GM21381 (cell line): ENCODE data around the gene SLFN14.
"Not testable (repeated sequence)": the region's sequence is repeated elsewhere in the genome, so short reads cannot be mapped to it uniquely, and the experiment has no call there.

Experiments
- ATAC-seq: cut with Tn5 transposase; IDR thresholded peaks from one replicate; pipeline ENCODE4 v1.9.1; 2021; ENCODE audit warnings: mild to moderate bottlenecking, moderate library complexity; ENCODE audit not compliant: unreplicated experiment

SLFN14 gene

DNA sequence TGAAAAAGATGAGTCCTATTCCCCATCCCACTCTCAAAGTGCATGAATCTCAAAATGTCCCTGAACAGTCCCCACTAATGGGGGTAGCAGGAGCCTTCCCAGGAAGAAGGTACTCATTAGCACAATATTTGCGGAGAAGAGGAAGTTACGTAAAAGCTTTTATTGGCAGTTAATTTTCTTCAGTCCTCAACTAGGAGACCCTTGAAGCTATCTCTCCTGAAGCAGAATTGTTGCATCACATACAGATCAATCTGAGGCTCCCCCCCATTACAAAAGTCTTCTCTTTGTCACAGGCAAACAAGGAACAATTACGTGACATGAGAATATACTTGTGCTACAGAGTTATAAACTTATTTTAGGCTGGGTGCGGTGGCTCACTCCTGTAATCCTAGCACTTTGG is 37.3 kb downstream of the SLFN14 start:
- ATAC-seq = no peak

DNA sequence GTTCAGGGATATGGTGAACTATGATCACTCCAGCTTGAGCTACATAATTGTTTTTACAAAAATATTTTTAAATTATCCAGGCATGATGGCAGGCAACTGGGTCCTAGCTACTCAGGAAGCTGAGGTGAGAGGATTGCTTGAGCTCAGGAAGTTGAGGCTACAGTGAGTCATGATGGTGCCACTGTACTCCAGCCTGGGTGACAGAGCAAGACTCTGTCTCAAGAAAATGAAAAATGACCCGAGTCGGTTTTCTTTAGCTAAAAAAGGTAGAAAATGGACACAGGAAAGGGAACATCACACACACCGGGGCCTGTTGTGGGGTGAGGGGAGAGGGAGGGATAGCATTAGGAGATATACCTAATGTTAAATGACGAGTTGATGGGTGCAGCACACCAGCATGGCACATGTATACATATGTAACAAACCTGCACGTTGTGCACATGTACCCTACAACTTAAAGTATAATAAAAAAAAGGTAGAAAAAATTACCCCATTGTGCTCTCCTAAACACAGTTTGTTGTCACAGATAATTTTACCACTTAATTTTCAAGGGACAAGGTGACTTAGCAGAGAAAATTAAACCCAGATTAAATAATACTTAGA is 38.9 kb downstream of the SLFN14 start:
- ATAC-seq = not testable (repeated sequence)

DNA sequence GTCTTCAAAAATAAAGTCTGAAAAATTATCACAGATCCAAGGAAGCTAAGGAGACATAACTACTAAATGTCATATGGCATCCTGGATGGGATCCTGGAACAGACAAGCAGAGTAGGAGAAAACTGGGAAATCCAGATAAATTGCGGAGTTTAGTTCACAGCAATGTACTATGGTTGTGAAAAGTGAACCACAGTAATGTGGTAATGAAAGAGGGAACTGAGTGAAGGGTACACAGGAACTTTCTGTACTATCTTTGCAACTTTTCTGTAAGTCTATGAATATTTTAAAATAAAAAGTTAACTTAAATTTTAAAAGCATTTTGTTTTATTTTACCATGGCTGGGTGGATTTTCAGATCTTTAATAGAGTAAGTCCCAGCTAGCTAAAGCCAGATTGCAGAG is 39.5 kb downstream of the SLFN14 start:
- ATAC-seq = no peak

DNA sequence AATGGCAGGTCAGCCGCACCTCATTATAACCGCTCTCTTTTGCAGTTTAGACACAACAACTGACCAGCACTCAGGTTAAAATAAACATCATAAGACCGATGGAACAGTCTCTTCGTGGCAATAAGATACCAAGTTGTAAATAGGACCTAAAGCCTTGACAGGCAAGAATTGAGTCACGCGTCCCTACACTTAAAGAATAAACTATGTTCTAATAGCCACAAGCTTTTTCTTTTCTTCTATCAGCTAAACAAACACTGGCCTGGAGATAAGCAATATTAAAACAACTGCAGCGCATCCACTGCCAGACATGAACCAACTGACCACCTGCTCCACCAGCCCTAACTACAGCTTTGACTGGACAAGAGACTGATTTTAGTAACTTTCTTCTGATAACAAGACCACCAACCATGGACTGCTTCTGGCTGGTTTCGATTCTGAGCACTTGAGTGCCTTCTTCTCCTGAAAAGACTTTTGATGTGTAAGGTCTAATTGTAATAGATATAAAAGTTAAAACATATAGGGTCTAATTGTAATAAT is 40.6 kb downstream of the SLFN14 start:
- ATAC-seq = no peak

DNA sequence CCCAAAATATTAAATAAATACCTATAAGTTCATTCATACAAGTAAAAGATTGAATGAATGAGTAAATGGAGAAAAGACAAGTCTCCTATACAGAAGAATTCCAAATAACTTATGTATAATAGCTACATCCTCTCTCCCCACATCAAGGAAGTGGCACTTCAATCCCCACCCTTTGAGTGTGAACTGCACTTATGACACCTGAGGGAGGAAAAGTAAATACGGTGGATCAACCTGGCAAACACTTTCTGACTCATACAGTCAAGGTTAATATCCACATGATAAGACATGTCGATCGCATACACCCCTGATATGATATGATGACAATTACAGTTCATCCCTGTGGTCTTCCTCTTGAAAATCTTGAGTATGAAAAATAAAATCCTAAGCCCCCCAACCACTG is 41.2 kb downstream of the SLFN14 start:
- no peak for ATAC-seq

DNA sequence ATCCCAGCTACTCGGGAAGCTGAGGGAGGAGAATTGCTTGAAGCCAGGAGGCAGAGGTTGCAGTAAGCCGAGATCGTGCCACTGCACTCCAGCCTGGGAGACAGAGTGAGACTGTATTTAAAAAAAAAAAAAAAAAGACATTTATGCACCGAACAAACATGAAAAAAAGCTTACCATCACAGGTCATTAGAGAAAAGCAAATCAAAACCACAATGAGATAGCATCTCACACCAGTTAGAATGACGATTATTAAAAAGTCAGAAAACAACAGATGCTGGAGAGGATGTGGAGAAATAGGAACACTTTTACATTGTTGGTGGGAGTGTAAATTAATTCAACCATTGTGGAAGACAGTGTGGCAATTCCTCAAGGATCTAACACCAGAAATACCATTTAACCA is 42.2 kb downstream of the SLFN14 start:
- ATAC-seq = not testable (repeated sequence)

DNA sequence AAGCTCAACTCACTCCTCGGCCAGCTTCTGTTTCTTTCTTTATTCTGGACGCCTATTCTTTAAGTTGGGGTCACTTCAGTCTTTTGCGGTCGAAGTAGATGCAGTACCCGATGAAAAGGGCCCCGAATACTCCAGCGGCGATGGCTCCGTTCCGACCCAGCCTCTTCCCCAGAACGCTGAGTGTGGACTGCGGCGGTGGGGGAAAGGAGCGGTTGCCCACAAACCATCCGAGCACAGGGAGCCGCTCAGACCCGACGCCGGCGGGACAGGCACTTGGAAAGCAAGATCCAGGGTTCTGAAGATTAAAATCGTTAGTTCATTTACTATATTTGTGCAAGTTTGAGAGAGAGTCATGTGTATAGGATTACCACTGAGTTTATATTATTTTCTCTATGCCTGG is 45.6 kb downstream of the SLFN14 start:
- no peak for ATAC-seq

DNA sequence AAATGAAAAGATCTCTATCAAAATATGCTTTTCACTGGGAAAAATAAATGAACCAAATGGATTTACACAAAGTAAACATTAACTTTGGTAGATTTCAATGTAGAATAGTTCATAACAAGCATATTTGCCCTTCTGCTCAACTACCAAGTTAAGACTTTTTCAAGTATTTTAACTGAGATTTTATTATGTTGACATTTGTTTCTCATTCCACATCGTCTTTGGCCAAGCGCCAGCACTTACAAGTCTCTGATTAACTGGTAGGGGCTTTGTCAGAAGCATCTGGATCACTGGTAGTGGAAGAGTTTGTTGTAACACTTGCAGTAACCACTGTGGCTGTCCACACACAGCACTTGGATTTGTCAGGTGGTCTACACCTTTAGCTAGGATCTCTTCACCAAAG is 46.1 kb downstream of the SLFN14 start:
- ATAC-seq = no peak
